ENCODE measurements around the gene CYTH4. TPM values are rescaled to one million over a fixed set of nuclear protein-coding genes. Genes with fewer than 3 reads are reported as not detected.

Gene CYTH4
- total RNA-seq, 2 donors from 2014 or later: not detected

GRCh38 chr22:37306494-37306829 lies 24.2 kb downstream of the CYTH4 start:
- 94 to 95% methylated on average over 5 to 6 of the region's 6 CpGs for WGBS, 2 experiments (ENCODE audit: insufficient coverage in 1 of 2, insufficient read length in 1 of 2)
- no peak for TF ChIP-seq CTCF (conservative IDR thresholded peaks at IDR 0.05)
- DNase-seq: no peak
- Mint-ChIP-seq H3K4me3 (no peak overlapping the region), H3K36me3 (ENCODE audit: low read depth) (no peaks in the 10 kb centered on the region), H3K9me3 (no peaks in the 10 kb centered on the region), H3K27me3 (ENCODE audit: insufficient read depth) (no peaks in the 10 kb centered on the region), H3K4me1 (peaks cover 14% of the 10 kb centered on the region), H3K27ac (no peak overlapping the region)
- Histone ChIP-seq H3K9ac (ENCODE audit: extremely low read depth, low read length, poor library complexity, severe bottlenecking) (no peak overlapping the region), H3K27me3 (ENCODE audit: control insufficient read depth, insufficient read depth, low read length, poor library complexity, severe bottlenecking) (no peaks in the 10 kb centered on the region), H3K27ac (ENCODE audit: low read depth, low read length) (no peak overlapping the region), H3K36me3 (ENCODE audit: control insufficient read depth, insufficient read depth, low read length) (no peaks in the 10 kb centered on the region), H3K9me3 (ENCODE audit: control insufficient read depth, low read length) (no peaks in the 10 kb centered on the region), H3K4me3 (ENCODE audit: low read length) (no peak overlapping the region), H3K4me1 (ENCODE audit: control insufficient read depth, insufficient read depth, low read length) (no peaks in the 10 kb centered on the region)

- no peak for DNase-seq
- Mint-ChIP-seq H3K9me3 (no peaks in the 10 kb centered on the region), H3K27ac (no peak overlapping the region), H3K4me3 (no peak overlapping the region), H3K4me1 (peaks cover 11% of the 10 kb centered on the region), H3K36me3 (ENCODE audit: low read depth) (no peaks in the 10 kb centered on the region), H3K27me3 (ENCODE audit: insufficient read depth) (no peaks in the 10 kb centered on the region)
- Histone ChIP-seq H3K27me3 (ENCODE audit: control insufficient read depth, insufficient read depth, low read length, poor library complexity, severe bottlenecking) (no peaks in the 10 kb centered on the region), H3K36me3 (ENCODE audit: control insufficient read depth, insufficient read depth, low read length) (no peaks in the 10 kb centered on the region), H3K4me3 (ENCODE audit: low read length) (no peak overlapping the region), H3K9ac (ENCODE audit: extremely low read depth, low read length, poor library complexity, severe bottlenecking) (no peak overlapping the region), H3K4me1 (ENCODE audit: control insufficient read depth, insufficient read depth, low read length) (no peaks in the 10 kb centered on the region), H3K27ac (ENCODE audit: low read depth, low read length) (no peak overlapping the region), H3K9me3 (ENCODE audit: control insufficient read depth, low read length) (no peaks in the 10 kb centered on the region)
- WGBS, 2 experiments (ENCODE audit: insufficient coverage in 1 of 2, insufficient read length in 1 of 2): 87 to 97% methylated on average over 13 to 18 of the region's 18 CpGs
- no peak for TF ChIP-seq CTCF (conservative IDR thresholded peaks at IDR 0.05)
These were observed 26.3 kb downstream of the CYTH4 start for GRCh38 chr22:37308385-37309200.

- Mint-ChIP-seq H3K4me1 (peaks cover 11% of the 10 kb centered on the region), H3K4me3 (no peak overlapping the region), H3K9me3 (no peaks in the 10 kb centered on the region), H3K27me3 (ENCODE audit: insufficient read depth) (no peaks in the 10 kb centered on the region), H3K27ac (no peak overlapping the region), H3K36me3 (ENCODE audit: low read depth) (no peaks in the 10 kb centered on the region)
- WGBS, 2 experiments (ENCODE audit: insufficient coverage in 1 of 2, insufficient read length in 1 of 2): 90 to 93% methylated on average over 16 to 26 of the region's 26 CpGs
- TF ChIP-seq CTCF (conservative IDR thresholded peaks at IDR 0.05): no peak
- no peak overlapping the region for H3K27ac ChIP-seq (ENCODE audit: low read depth, low read length)
- H3K4me1 ChIP-seq (ENCODE audit: control insufficient read depth, insufficient read depth, low read length): no peaks in the 10 kb centered on the region
- no peaks in the 10 kb centered on the region for H3K36me3 ChIP-seq (ENCODE audit: control insufficient read depth, insufficient read depth, low read length)
- no peaks in the 10 kb centered on the region for H3K27me3 ChIP-seq (ENCODE audit: control insufficient read depth, insufficient read depth, low read length, poor library complexity, severe bottlenecking)
- no peak for DNase-seq
- no peak overlapping the region for H3K9ac ChIP-seq (ENCODE audit: extremely low read depth, low read length, poor library complexity, severe bottlenecking)
- H3K4me3 ChIP-seq (ENCODE audit: low read length): no peak overlapping the region
- no peaks in the 10 kb centered on the region for H3K9me3 ChIP-seq (ENCODE audit: control insufficient read depth, low read length)
These were observed 27.1 kb downstream of the CYTH4 start for GRCh38 chr22:37309211-37310074.
